SW480 (cell line): ENCODE measurements around the gene FNBP1.

Experiments used
- DNase-seq: peaks from one replicate; pipeline ENCODE4 v3.0.0-alpha.2; 2016; ENCODE audit warnings: low spot score

Gene FNBP1

GRCh38 chr9:130045725-130046450, 2.9 kb upstream of the FNBP1 start:
- DNase-seq = no peak

- no peak for DNase-seq
These were observed 950 bp upstream of the FNBP1 start for GRCh38 chr9:130043654-130044623.

GRCh38 chr9:130042406-130042884, 544 bp downstream of the FNBP1 start:
- no peak for DNase-seq

- no peak for DNase-seq
These were observed 1.2 kb downstream of the FNBP1 start for GRCh38 chr9:130041648-130042405.

GRCh38 chr9:130040984-130041647, 1.9 kb downstream of the FNBP1 start:
- no peak for DNase-seq

- DNase-seq = no peak
These were observed 3.4 kb downstream of the FNBP1 start for GRCh38 chr9:130039528-130040147.

- DNase-seq = no peak
These were observed 6.9 kb downstream of the FNBP1 start for GRCh38 chr9:130036099-130036498.

GRCh38 chr9:130034570-130034969, 8.4 kb downstream of the FNBP1 start:
- no peak for DNase-seq

- DNase-seq = no peak
These were observed 12.3 kb downstream of the FNBP1 start for GRCh38 chr9:130030651-130031127.

GRCh38 chr9:130029223-130029973, 13.6 kb downstream of the FNBP1 start:
- DNase-seq = no peak

GRCh38 chr9:130028493-130029222, 14.3 kb downstream of the FNBP1 start:
- DNase-seq = no peak

- no peak for DNase-seq
These were observed 15.2 kb downstream of the FNBP1 start for GRCh38 chr9:130027533-130028365.

GRCh38 chr9:130026583-130027340, 16.2 kb downstream of the FNBP1 start:
- DNase-seq = no peak

- no peak for DNase-seq
These were observed 18.4 kb downstream of the FNBP1 start for GRCh38 chr9:130024597-130024994.

- no peak for DNase-seq
These were observed 18.9 kb downstream of the FNBP1 start for GRCh38 chr9:130023994-130024596.

GRCh38 chr9:130023144-130023787, 19.7 kb downstream of the FNBP1 start:
- no peak for DNase-seq

- DNase-seq = no peak
These were observed 20.3 kb downstream of the FNBP1 start for GRCh38 chr9:130022566-130023143.
